Measurements from ENCODE around the gene CEACAM4. TPM values are rescaled to one million over a fixed set of nuclear protein-coding genes. Genes with fewer than 3 reads are reported as not detected.

CEACAM4 gene
- total RNA-seq, 4 donors from 2014 or later, result 0.52 to 2.6 (median 0.93) TPM; not detected in 1

DNA sequence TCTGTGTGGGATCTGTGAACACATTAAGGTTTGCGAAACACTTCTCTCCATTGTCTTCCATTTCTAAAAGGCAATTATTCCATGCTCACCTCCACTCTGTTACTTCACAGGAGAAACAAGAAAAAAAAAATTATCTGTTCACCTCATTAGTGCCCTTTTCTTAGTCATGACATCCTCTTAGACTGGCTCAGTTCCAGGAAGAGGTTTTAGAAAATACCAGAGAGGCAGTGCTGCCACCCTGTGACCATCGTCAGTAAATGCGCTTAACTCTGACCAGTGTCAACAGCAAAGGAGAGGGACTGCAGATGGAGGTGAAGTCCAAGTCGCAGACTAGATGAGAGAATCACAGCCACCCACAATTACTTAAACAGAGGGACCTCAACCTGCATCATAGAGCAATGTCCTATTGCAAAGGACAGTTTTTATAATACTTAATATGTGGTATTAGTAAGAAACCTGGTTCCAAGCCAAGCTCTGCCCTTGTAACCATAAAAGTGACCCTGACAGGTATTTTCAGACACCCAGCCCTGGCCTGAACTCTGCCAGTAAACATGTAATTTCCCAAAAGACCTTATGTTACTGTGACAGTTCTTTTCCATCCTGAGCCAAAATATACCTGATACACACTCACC is 31.5 kb downstream of the CEACAM4 start:
- no peak overlapping the region for H3K27ac ChIP-seq
- ATAC-seq, result no peak
- TF ChIP-seq, protein P1, sequence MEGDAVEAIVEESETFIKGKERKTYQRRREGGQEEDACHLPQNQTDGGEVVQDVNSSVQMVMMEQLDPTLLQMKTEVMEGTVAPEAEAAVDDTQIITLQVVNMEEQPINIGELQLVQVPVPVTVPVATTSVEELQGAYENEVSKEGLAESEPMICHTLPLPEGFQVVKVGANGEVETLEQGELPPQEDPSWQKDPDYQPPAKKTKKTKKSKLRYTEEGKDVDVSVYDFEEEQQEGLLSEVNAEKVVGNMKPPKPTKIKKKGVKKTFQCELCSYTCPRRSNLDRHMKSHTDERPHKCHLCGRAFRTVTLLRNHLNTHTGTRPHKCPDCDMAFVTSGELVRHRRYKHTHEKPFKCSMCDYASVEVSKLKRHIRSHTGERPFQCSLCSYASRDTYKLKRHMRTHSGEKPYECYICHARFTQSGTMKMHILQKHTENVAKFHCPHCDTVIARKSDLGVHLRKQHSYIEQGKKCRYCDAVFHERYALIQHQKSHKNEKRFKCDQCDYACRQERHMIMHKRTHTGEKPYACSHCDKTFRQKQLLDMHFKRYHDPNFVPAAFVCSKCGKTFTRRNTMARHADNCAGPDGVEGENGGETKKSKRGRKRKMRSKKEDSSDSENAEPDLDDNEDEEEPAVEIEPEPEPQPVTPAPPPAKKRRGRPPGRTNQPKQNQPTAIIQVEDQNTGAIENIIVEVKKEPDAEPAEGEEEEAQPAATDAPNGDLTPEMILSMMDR (IDR thresholded peaks at IDR 0.05), result peak in 3 of 4 experiments; percentile 21 to 50 (median 37)
- TF ChIP-seq EP300 (IDR thresholded peaks at IDR 0.05), result no peak
- WGBS, 2 donors (ENCODE audit: low coverage in 1 of 2), result 14 to 27% methylated on average over 3 to 4 of the region's 4 CpGs
- H3K4me1 ChIP-seq, result no peaks in the 10 kb centered on the region
- peaks cover 0 to 21% (median 0%) of the 10 kb centered on the region in 3 donors for H3K9me3 ChIP-seq
- no peak overlapping the region for H3K4me3 ChIP-seq
- H3K27me3 ChIP-seq, result peaks cover 69% of the 10 kb centered on the region
- no peaks in the 10 kb centered on the region for H3K36me3 ChIP-seq

DNA sequence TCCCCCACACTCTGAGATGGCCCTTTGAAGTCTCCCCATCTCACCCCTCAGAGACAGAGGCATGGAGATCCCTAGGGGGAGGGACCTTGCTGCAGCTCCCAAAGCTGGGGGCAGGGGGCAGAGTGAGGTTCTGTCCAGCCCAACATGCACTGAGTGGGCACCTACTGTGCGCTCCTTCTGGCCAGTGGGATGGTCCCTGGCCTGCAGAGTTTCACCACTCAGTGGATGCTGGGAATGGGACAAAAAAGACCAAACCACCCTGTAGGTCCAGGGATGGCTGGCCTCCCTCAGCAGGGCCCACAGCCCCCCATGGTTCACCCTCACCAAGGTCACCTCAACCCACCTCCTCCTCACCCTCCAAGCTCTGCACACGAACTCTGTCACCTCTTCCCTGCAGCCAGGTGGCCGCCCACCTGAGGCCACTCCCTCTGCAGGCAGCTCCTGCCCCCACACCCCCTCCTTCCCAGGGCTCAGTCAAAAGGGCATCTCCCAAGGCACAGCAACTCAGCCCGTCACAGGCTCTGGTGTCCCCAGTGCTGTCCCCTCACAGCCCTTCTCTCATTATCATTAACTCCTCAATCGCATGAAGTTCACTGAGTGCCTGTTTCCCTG is 34.8 kb downstream of the CEACAM4 start:
- TF ChIP-seq EP300 (IDR thresholded peaks at IDR 0.05) (no peak), POLR2A (IDR thresholded peaks at IDR 0.05) (no peak), POLR2AphosphoS5 (IDR thresholded peaks at IDR 0.05) (no peak)
- TF ChIP-seq, protein P1 (IDR thresholded peaks at IDR 0.05), result no peak
- Histone ChIP-seq H3K4me1 (no peaks in the 10 kb centered on the region), H3K36me3 (no peaks in the 10 kb centered on the region), H3K27me3 (peaks cover 71% of the 10 kb centered on the region), H3K9me3 (peaks cover 0 to 21% (median 0%) of the 10 kb centered on the region in 3 donors), H3K27ac (no peak overlapping the region), H3K4me3 (no peak overlapping the region)
- 29 to 34% methylated on average over 1 to 4 of the region's 5 CpGs for WGBS, 2 donors (ENCODE audit: low coverage in 1 of 2)
- no peak for ATAC-seq

DNA sequence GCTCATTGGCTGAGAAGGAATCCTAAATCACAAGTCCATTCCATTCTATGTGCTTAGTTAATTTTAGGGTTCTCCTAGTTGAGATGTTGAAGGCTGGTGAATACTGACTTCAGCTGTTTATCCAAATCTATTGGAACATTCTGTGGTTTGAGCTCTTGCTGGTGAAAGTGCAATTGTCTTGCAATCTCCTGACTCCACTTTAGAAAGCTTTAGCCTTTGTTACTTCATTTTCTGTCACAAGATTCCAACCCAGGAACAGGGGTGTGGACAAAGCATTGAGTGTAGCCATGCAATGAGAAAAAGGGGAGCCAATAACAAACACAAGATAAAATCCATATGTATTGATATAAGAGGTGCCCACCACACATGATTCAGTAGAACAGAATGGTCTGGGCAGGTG is 35.9 kb downstream of the CEACAM4 start:
- Histone ChIP-seq H3K9me3 (peaks cover 0 to 21% (median 0%) of the 10 kb centered on the region in 3 donors), H3K27ac (no peak overlapping the region), H3K36me3 (no peaks in the 10 kb centered on the region), H3K27me3 (peaks cover 73% of the 10 kb centered on the region), H3K4me1 (no peaks in the 10 kb centered on the region), H3K4me3 (no peak overlapping the region)
- TF ChIP-seq POLR2A (IDR thresholded peaks at IDR 0.05) (no peak), POLR2AphosphoS5 (IDR thresholded peaks at IDR 0.05) (no peak), EP300 (IDR thresholded peaks at IDR 0.05) (no peak)
- TF ChIP-seq, protein P1 (IDR thresholded peaks at IDR 0.05), result no peak
- no peak for ATAC-seq

DNA sequence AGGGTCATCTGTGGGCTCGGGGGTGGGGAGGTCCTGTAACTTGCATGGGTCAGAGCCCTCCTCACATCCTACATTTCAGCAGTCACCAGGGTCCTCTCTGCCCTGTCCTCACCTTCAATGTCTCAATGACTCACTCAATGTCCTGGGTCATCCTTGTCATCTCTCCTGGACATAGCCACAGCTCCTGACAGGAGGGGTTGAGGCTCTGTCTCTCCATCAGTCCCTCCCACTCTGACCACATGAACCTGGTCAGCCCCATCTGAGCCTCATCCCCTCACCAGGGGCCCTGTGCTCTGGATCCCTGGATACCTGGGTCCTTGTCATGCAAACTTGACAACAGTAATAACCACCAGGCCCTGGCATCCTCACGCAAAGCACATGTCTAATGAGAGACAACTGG is 37.5 kb downstream of the CEACAM4 start:
- 70% methylated on average over 2 of the region's 2 CpGs; no CpG with 5 or more reads in 1 of the 2 donors for WGBS, 2 donors (ENCODE audit: low coverage in 1 of 2)
- Histone ChIP-seq H3K9me3 (peaks cover 0 to 21% (median 0%) of the 10 kb centered on the region in 3 donors), H3K27ac (no peak overlapping the region), H3K4me3 (no peak overlapping the region), H3K36me3 (no peaks in the 10 kb centered on the region), H3K4me1 (no peaks in the 10 kb centered on the region), H3K27me3 (peaks cover 74% of the 10 kb centered on the region)
- ATAC-seq, result no peak
- TF ChIP-seq POLR2AphosphoS5 (IDR thresholded peaks at IDR 0.05) (no peak), POLR2A (IDR thresholded peaks at IDR 0.05) (no peak), EP300 (IDR thresholded peaks at IDR 0.05) (no peak)
- TF ChIP-seq, protein P1 (IDR thresholded peaks at IDR 0.05), result no peak
